Measurements from ENCODE around the gene KCNIP2. TPM values are rescaled to one million over a fixed set of nuclear protein-coding genes. Genes with fewer than 3 reads are reported as not detected.
A peak's percentile ranks its signal among the peaks of the same experiment; 100 is the strongest.

KCNIP2 gene
- total and polyA plus RNA-seq, 5 donors from 2014 or later: 0.08 to 1.6 TPM; not detected in 3

GRCh38 chr10:101859530-101859929, 15.9 kb upstream of the KCNIP2 start:
- peaks cover 0 to 13% (median 6%) of the 10 kb centered on the region in 7 donors for H3K9me3 Mint-ChIP-seq
- H3K36me3 ChIP-seq (ENCODE audit: control insufficient read depth, insufficient read depth, low read length): peaks cover 6% of the 10 kb centered on the region
- no peaks in the 10 kb centered on the region for H3K27me3 Mint-ChIP-seq
- H3K4me3 ChIP-seq (ENCODE audit: low read depth, low read length): peak overlapping the region; percentile 68
- peaks cover 18% of the 10 kb centered on the region for H3K4me1 ChIP-seq (ENCODE audit: control insufficient read depth, insufficient read depth, low read length, poor library complexity, severe bottlenecking)
- H3K27me3 ChIP-seq (ENCODE audit: control insufficient read depth, insufficient read depth, low read length): no peaks in the 10 kb centered on the region
- peak overlapping the region; percentile 47 to 78 (median 76) for H3K27ac Mint-ChIP-seq
- peaks cover 18 to 30% (median 20%) of the 10 kb centered on the region in 4 donors for H3K4me1 Mint-ChIP-seq
- H3K4me3 Mint-ChIP-seq: peak overlapping the region in 2 of 4 donors; percentile 23 to 55
- peaks cover 46% of the 10 kb centered on the region for H3K36me3 Mint-ChIP-seq
- ATAC-seq (ENCODE audit: low read depth in 2 of 2): no peak
- DNase-seq: peak in 1 of 3 donors; percentile 25
- peaks cover 4 to 9% of the 10 kb centered on the region in 2 experiments for H3K9me3 ChIP-seq (ENCODE audit: control insufficient read depth in 2 of 2, low read length in 2 of 2)
- H3K27ac ChIP-seq (ENCODE audit: insufficient read depth, low read length, poor library complexity, severe bottlenecking): peak overlapping the region; percentile 65

GRCh38 chr10:101858723-101859500, 15.3 kb upstream of the KCNIP2 start:
- H3K9me3 Mint-ChIP-seq: peaks cover 0 to 13% (median 6%) of the 10 kb centered on the region in 7 donors
- peak; percentile 85 to 87 for ATAC-seq (ENCODE audit: low read depth in 2 of 2)
- Histone ChIP-seq H3K9me3 (ENCODE audit: control insufficient read depth in 2 of 2, low read length in 2 of 2) (peaks cover 4 to 9% of the 10 kb centered on the region in 2 experiments), H3K27me3 (ENCODE audit: control insufficient read depth, insufficient read depth, low read length) (no peaks in the 10 kb centered on the region), H3K27ac (ENCODE audit: insufficient read depth, low read length, poor library complexity, severe bottlenecking) (peak overlapping the region; percentile 65), H3K4me3 (ENCODE audit: low read depth, low read length) (peak overlapping the region; percentile 68), H3K36me3 (ENCODE audit: control insufficient read depth, insufficient read depth, low read length) (peaks cover 6% of the 10 kb centered on the region), H3K4me1 (ENCODE audit: control insufficient read depth, insufficient read depth, low read length, poor library complexity, severe bottlenecking) (peaks cover 18% of the 10 kb centered on the region)
- peak in 2 of 3 donors; percentile 30 to 72 for DNase-seq
- H3K4me3 Mint-ChIP-seq: peak overlapping the region; percentile 3 to 63 (median 28)
- no peaks in the 10 kb centered on the region for H3K27me3 Mint-ChIP-seq
- H3K27ac Mint-ChIP-seq: peak overlapping the region; percentile 47 to 78 (median 76)
- H3K4me1 Mint-ChIP-seq: peaks cover 15 to 26% (median 19%) of the 10 kb centered on the region in 4 donors
- H3K36me3 Mint-ChIP-seq: peaks cover 46% of the 10 kb centered on the region

- H3K4me1 Mint-ChIP-seq: peaks cover 15 to 23% (median 19%) of the 10 kb centered on the region in 4 donors
- H3K36me3 ChIP-seq (ENCODE audit: control insufficient read depth, insufficient read depth, low read length): peaks cover 6% of the 10 kb centered on the region
- H3K36me3 Mint-ChIP-seq: peaks cover 42% of the 10 kb centered on the region
- H3K9me3 Mint-ChIP-seq: peaks cover 0 to 13% (median 6%) of the 10 kb centered on the region in 7 donors
- H3K9me3 ChIP-seq (ENCODE audit: control insufficient read depth in 2 of 2, low read length in 2 of 2): peaks cover 4 to 9% of the 10 kb centered on the region in 2 experiments
- H3K27me3 Mint-ChIP-seq: no peaks in the 10 kb centered on the region
- ATAC-seq (ENCODE audit: low read depth in 2 of 2) (no peak), DNase-seq (no peak)
- H3K4me3 Mint-ChIP-seq: peak overlapping the region in 1 of 4 donors; percentile 23
- peak overlapping the region; percentile 68 for H3K4me3 ChIP-seq (ENCODE audit: low read depth, low read length)
- no peaks in the 10 kb centered on the region for H3K27me3 ChIP-seq (ENCODE audit: control insufficient read depth, insufficient read depth, low read length)
- peaks cover 18% of the 10 kb centered on the region for H3K4me1 ChIP-seq (ENCODE audit: control insufficient read depth, insufficient read depth, low read length, poor library complexity, severe bottlenecking)
- H3K27ac Mint-ChIP-seq: peak overlapping the region in 2 of 3 donors; percentile 47 to 62
- H3K27ac ChIP-seq (ENCODE audit: insufficient read depth, low read length, poor library complexity, severe bottlenecking): peak overlapping the region; percentile 65
Measured at GRCh38 chr10:101857802-101858476, 14.3 kb upstream of the KCNIP2 start.

- Mint-ChIP-seq H3K27me3 (no peaks in the 10 kb centered on the region), H3K4me3 (no peak overlapping the region), H3K9me3 (peaks cover 0 to 13% (median 6%) of the 10 kb centered on the region in 7 donors), H3K36me3 (peaks cover 38% of the 10 kb centered on the region), H3K27ac (no peak overlapping the region), H3K4me1 (peaks cover 15 to 23% (median 19%) of the 10 kb centered on the region in 4 donors)
- Histone ChIP-seq H3K4me3 (ENCODE audit: low read depth, low read length) (no peak overlapping the region), H3K4me1 (ENCODE audit: control insufficient read depth, insufficient read depth, low read length, poor library complexity, severe bottlenecking) (peaks cover 18% of the 10 kb centered on the region), H3K9me3 (ENCODE audit: control insufficient read depth in 2 of 2, low read length in 2 of 2) (peaks cover 4 to 9% of the 10 kb centered on the region in 2 experiments), H3K27me3 (ENCODE audit: control insufficient read depth, insufficient read depth, low read length) (no peaks in the 10 kb centered on the region), H3K36me3 (ENCODE audit: control insufficient read depth, insufficient read depth, low read length) (peaks cover 2% of the 10 kb centered on the region), H3K27ac (ENCODE audit: insufficient read depth, low read length, poor library complexity, severe bottlenecking) (no peak overlapping the region)
- ATAC-seq (ENCODE audit: low read depth in 2 of 2) (no peak), DNase-seq (no peak)
Measured at GRCh38 chr10:101856626-101857025, 13.0 kb upstream of the KCNIP2 start.

- H3K9me3 ChIP-seq (ENCODE audit: control insufficient read depth in 2 of 2, low read length in 2 of 2): no peaks in the 10 kb centered on the region
- peaks cover 17% of the 10 kb centered on the region for H3K36me3 ChIP-seq (ENCODE audit: control insufficient read depth, insufficient read depth, low read length)
- Mint-ChIP-seq H3K9me3 (no peaks in the 10 kb centered on the region), H3K27me3 (no peaks in the 10 kb centered on the region), H3K27ac (peak overlapping the region in 1 of 3 donors; percentile 31), H3K36me3 (peaks cover 41% of the 10 kb centered on the region), H3K4me1 (peaks cover 0 to 3% (median 0%) of the 10 kb centered on the region in 4 donors), H3K4me3 (no peak overlapping the region)
- no peak overlapping the region for H3K27ac ChIP-seq (ENCODE audit: insufficient read depth, low read length, poor library complexity, severe bottlenecking)
- ATAC-seq (ENCODE audit: low read depth in 2 of 2): no peak
- no peak for DNase-seq
- H3K4me3 ChIP-seq (ENCODE audit: low read depth, low read length): no peak overlapping the region
- H3K27me3 ChIP-seq (ENCODE audit: control insufficient read depth, insufficient read depth, low read length): no peaks in the 10 kb centered on the region
- no peaks in the 10 kb centered on the region for H3K4me1 ChIP-seq (ENCODE audit: control insufficient read depth, insufficient read depth, low read length, poor library complexity, severe bottlenecking)
Measured at GRCh38 chr10:101851411-101852116, 8.0 kb upstream of the KCNIP2 start.

GRCh38 chr10:101850749-101851148, 7.1 kb upstream of the KCNIP2 start:
- peaks cover 46% of the 10 kb centered on the region for H3K36me3 Mint-ChIP-seq
- no peaks in the 10 kb centered on the region for H3K9me3 Mint-ChIP-seq
- Histone ChIP-seq H3K4me3 (ENCODE audit: low read depth, low read length) (no peak overlapping the region), H3K27ac (ENCODE audit: insufficient read depth, low read length, poor library complexity, severe bottlenecking) (no peak overlapping the region), H3K27me3 (ENCODE audit: control insufficient read depth, insufficient read depth, low read length) (no peaks in the 10 kb centered on the region), H3K4me1 (ENCODE audit: control insufficient read depth, insufficient read depth, low read length, poor library complexity, severe bottlenecking) (no peaks in the 10 kb centered on the region), H3K36me3 (ENCODE audit: control insufficient read depth, insufficient read depth, low read length) (peaks cover 20% of the 10 kb centered on the region), H3K9me3 (ENCODE audit: control insufficient read depth in 2 of 2, low read length in 2 of 2) (no peaks in the 10 kb centered on the region)
- no peak for DNase-seq
- H3K27me3 Mint-ChIP-seq: no peaks in the 10 kb centered on the region
- H3K4me3 Mint-ChIP-seq: no peak overlapping the region
- no peak for ATAC-seq (ENCODE audit: low read depth in 2 of 2)
- H3K27ac Mint-ChIP-seq: peak overlapping the region in 1 of 3 donors; percentile 10
- peaks cover 0 to 3% (median 0%) of the 10 kb centered on the region in 4 donors for H3K4me1 Mint-ChIP-seq

- Histone ChIP-seq H3K27ac (ENCODE audit: insufficient read depth, low read length, poor library complexity, severe bottlenecking) (no peak overlapping the region), H3K4me1 (ENCODE audit: control insufficient read depth, insufficient read depth, low read length, poor library complexity, severe bottlenecking) (peaks cover 7% of the 10 kb centered on the region), H3K36me3 (ENCODE audit: control insufficient read depth, insufficient read depth, low read length) (peaks cover 20% of the 10 kb centered on the region), H3K9me3 (ENCODE audit: control insufficient read depth in 2 of 2, low read length in 2 of 2) (no peaks in the 10 kb centered on the region), H3K4me3 (ENCODE audit: low read depth, low read length) (no peak overlapping the region), H3K27me3 (ENCODE audit: control insufficient read depth, insufficient read depth, low read length) (no peaks in the 10 kb centered on the region)
- Mint-ChIP-seq H3K4me3 (no peak overlapping the region), H3K36me3 (peaks cover 55% of the 10 kb centered on the region), H3K27ac (peak overlapping the region in 1 of 3 donors; percentile 10), H3K4me1 (peaks cover 0 to 12% (median 7%) of the 10 kb centered on the region in 4 donors), H3K9me3 (no peaks in the 10 kb centered on the region), H3K27me3 (no peaks in the 10 kb centered on the region)
- ATAC-seq (ENCODE audit: low read depth in 2 of 2) (no peak), DNase-seq (no peak)
Measured at GRCh38 chr10:101848894-101849351, 5.3 kb upstream of the KCNIP2 start.
